Measurements from ENCODE around the gene EPS8.

EPS8 gene

GRCh38 chr12:15789220-15790171 is at the start of gene EPS8:
Gene EPS8 (minus strand): TSS chr12:15789388. CDS start chr12:15682951, 106,437 bp downstream.
- peak; percentile 41 for DNase-seq

- DNase-seq: no peak
Observed at GRCh38 chr12:15837141-15837790, 48.1 kb upstream of the EPS8 start.

GRCh38 chr12:15834575-15834974 is 45.4 kb upstream of the EPS8 start:
- DNase-seq: no peak

- DNase-seq: no peak
Observed at GRCh38 chr12:15831315-15831978, 42.3 kb upstream of the EPS8 start.

- DNase-seq: no peak
Observed at GRCh38 chr12:15830538-15830937, 41.4 kb upstream of the EPS8 start.

- no peak for DNase-seq
Observed at GRCh38 chr12:15829949-15830348, 40.8 kb upstream of the EPS8 start.

- no peak for DNase-seq
Observed at GRCh38 chr12:15829255-15829654, 40.1 kb upstream of the EPS8 start.

GRCh38 chr12:15827136-15827535 is 37.9 kb upstream of the EPS8 start:
- no peak for DNase-seq

- DNase-seq: no peak
Observed at GRCh38 chr12:15824516-15824915, 35.3 kb upstream of the EPS8 start.

- no peak for DNase-seq
Observed at GRCh38 chr12:15823360-15824128, 34.4 kb upstream of the EPS8 start.

- no peak for DNase-seq
Observed at GRCh38 chr12:15819644-15820437, 30.7 kb upstream of the EPS8 start.

GRCh38 chr12:15818418-15818817 is 29.2 kb upstream of the EPS8 start:
- no peak for DNase-seq

- DNase-seq: no peak
Observed at GRCh38 chr12:15815730-15816129, 26.5 kb upstream of the EPS8 start.

- no peak for DNase-seq
Observed at GRCh38 chr12:15811214-15812127, 22.3 kb upstream of the EPS8 start.

GRCh38 chr12:15808652-15809051 is 19.5 kb upstream of the EPS8 start:
- no peak for DNase-seq

- no peak for DNase-seq
Observed at GRCh38 chr12:15808250-15808649, 19.1 kb upstream of the EPS8 start.

GRCh38 chr12:15806826-15807225 is 17.6 kb upstream of the EPS8 start:
- no peak for DNase-seq

- no peak for DNase-seq
Observed at GRCh38 chr12:15801770-15802744, 12.9 kb upstream of the EPS8 start.

- DNase-seq: no peak
Observed at GRCh38 chr12:15800278-15800677, 11.1 kb upstream of the EPS8 start.

- DNase-seq: no peak
Observed at GRCh38 chr12:15797818-15798217, 8.6 kb upstream of the EPS8 start.
